Progenitor cell of endocrine pancreas (in vitro differentiated cells): Measurements from ENCODE around the gene OBSCN. TPM values are rescaled to one million over a fixed set of nuclear protein-coding genes. Genes with fewer than 3 reads are reported as not detected.

ENCODE experiments used
- DNase-seq: peaks from one replicate; pipeline ENCODE4 v3.0.0; 2021; ENCODE audit warnings: low spot score; ENCODE audit not compliant: unreplicated experiment
- H3K27ac Mint-ChIP-seq: 2 replicates; pipeline ENCODE4 v1.8.0; 2021; ENCODE audit warnings: mild to moderate bottlenecking, moderate library complexity, mixed read lengths
- H3K27me3 Mint-ChIP-seq: 2 replicates; pipeline ENCODE4 v1.8.0; 2021; ENCODE audit warnings: mixed read lengths
- H3K36me3 Mint-ChIP-seq: 2 replicates; pipeline ENCODE4 v1.8.0; 2022; ENCODE audit warnings: mixed read lengths; ENCODE audit not compliant: insufficient read depth
- H3K4me1 Mint-ChIP-seq: 2 replicates; pipeline ENCODE4 v1.8.0; 2021; ENCODE audit warnings: low read depth, mixed read lengths
- H3K4me3 Mint-ChIP-seq: 2 replicates; pipeline ENCODE4 v1.8.0; 2021; ENCODE audit warnings: low read depth, mild to moderate bottlenecking, moderate library complexity, mixed read lengths
- H3K9me3 Mint-ChIP-seq: 2 replicates; pipeline ENCODE4 v1.8.0; 2021; ENCODE audit warnings: low read depth, mixed read lengths
- CTCF ChIP-seq: fragments of 200-600 bp; sonication (generic); IDR thresholded peaks from one replicate; pipeline ENCODE4 v1.5.0; 2021; ENCODE audit warnings: antibody characterized with exemption, mild to moderate bottlenecking; ENCODE audit not compliant: unreplicated experiment
- total RNA-seq: library from RNA; stranded (reverse); gene quantifications from 2 replicates; pipeline ENCODE4 v1.2.1, GENCODE V29; 2021

OBSCN gene
- total RNA-seq, 1 donor from 2014 or later = 57.5 TPM

GRCh38 chr1:228190778-228191177 is 17.1 kb upstream of the OBSCN start:
- H3K27ac Mint-ChIP-seq = no peak overlapping the region
- H3K9me3 Mint-ChIP-seq = peaks cover 15% of the 10 kb centered on the region
- no peaks in the 10 kb centered on the region for H3K27me3 Mint-ChIP-seq
- no peak overlapping the region for H3K4me3 Mint-ChIP-seq
- no peaks in the 10 kb centered on the region for H3K36me3 Mint-ChIP-seq
- no peak for TF ChIP-seq CTCF
- no peak for DNase-seq
- no peaks in the 10 kb centered on the region for H3K4me1 Mint-ChIP-seq

GRCh38 chr1:228194436-228194835 is 13.4 kb upstream of the OBSCN start:
- TF ChIP-seq CTCF = no peak

GRCh38 chr1:228194921-228195812 is 12.7 kb upstream of the OBSCN start:
- TF ChIP-seq CTCF = no peak
- DNase-seq = no peak
- no peaks in the 10 kb centered on the region for H3K4me1 Mint-ChIP-seq
- no peak overlapping the region for H3K27ac Mint-ChIP-seq
- peaks cover 13% of the 10 kb centered on the region for H3K36me3 Mint-ChIP-seq
- no peaks in the 10 kb centered on the region for H3K27me3 Mint-ChIP-seq
- no peak overlapping the region for H3K4me3 Mint-ChIP-seq
- H3K9me3 Mint-ChIP-seq = peaks cover 20% of the 10 kb centered on the region

More at GRCh38 chr1:228194436-228194835, 13.4 kb upstream of the OBSCN start:
- Mint-ChIP-seq H3K9me3 (peaks cover 16% of the 10 kb centered on the region), H3K27me3 (no peaks in the 10 kb centered on the region), H3K27ac (no peak overlapping the region), H3K36me3 (peaks cover 9% of the 10 kb centered on the region), H3K4me3 (no peak overlapping the region), H3K4me1 (no peaks in the 10 kb centered on the region)
- no peak for DNase-seq

GRCh38 chr1:228197555-228198147 is 10.2 kb upstream of the OBSCN start:
- Mint-ChIP-seq H3K4me3 (no peak overlapping the region), H3K4me1 (no peaks in the 10 kb centered on the region), H3K27ac (no peak overlapping the region), H3K36me3 (peaks cover 13% of the 10 kb centered on the region), H3K27me3 (no peaks in the 10 kb centered on the region), H3K9me3 (peaks cover 22% of the 10 kb centered on the region)
- DNase-seq = no peak
- TF ChIP-seq CTCF = no peak

- DNase-seq = no peak
- Mint-ChIP-seq H3K4me3 (no peak overlapping the region), H3K4me1 (no peaks in the 10 kb centered on the region), H3K36me3 (peaks cover 13% of the 10 kb centered on the region), H3K27me3 (peaks cover 8% of the 10 kb centered on the region), H3K27ac (no peak overlapping the region), H3K9me3 (peaks cover 22% of the 10 kb centered on the region)
- TF ChIP-seq CTCF = no peak
Observed at GRCh38 chr1:228198977-228199590, 8.8 kb upstream of the OBSCN start.
